AG04449 (cell line): ENCODE data around the gene LIPM.

Experiments
- CTCF ChIA-PET: fragments of 350-600 bp; formaldehyde crosslinking; extraction: SDS; loops from one replicate; lab custom pipeline; 2021; ENCODE audit warnings: antibody characterized with exemption; lab: Yijun Ruan, JAX
- POLR2A ChIA-PET: fragments of 400-600, 350-600 bp; formaldehyde crosslinking; extraction: SDS; loops from one replicate; lab custom pipeline; 2020; ENCODE audit warnings: antibody characterized with exemption, inconsistent platforms; lab: Yijun Ruan, JAX
- DNase-seq: peaks from one replicate; pipeline ENCODE4 v3.0.0-alpha.2; 2010; ENCODE audit warnings: low read depth, low spot score
- H3K4me3 ChIP-seq: 2 replicates; pipeline ENCODE4 v1.5.1; 2011; ENCODE audit warnings: low read depth, mild to moderate bottlenecking, control low read depth, low read length
- CTCF ChIP-seq: IDR thresholded peaks from one replicate; pipeline ENCODE4 v1.5.1; 2011; ENCODE audit warnings: mild to moderate bottlenecking, moderate library complexity, low read length, control low read depth, inconsistent platforms; ENCODE audit not compliant: insufficient read depth; ENCODE audit errors: missing control alignments

The LIPM gene

GRCh38 chr10:88857831-88858230 lies 55.3 kb downstream of the LIPM start:
- DNase-seq: no peak
- no peak overlapping the region for H3K4me3 ChIP-seq
- ChIA-PET CTCF (interaction anchor here (1.0 to 11.9 kb wide), 2 partner anchors 22 to 130 kb away, joined by 3 to 84 read pairs; no protein-coding TSS in a partner anchor), POLR2A (no interaction called here)
- TF ChIP-seq CTCF: no peak

GRCh38 chr10:88858491-88858890 lies 56.0 kb downstream of the LIPM start:
- DNase-seq: no peak
- no peak overlapping the region for H3K4me3 ChIP-seq
- ChIA-PET CTCF (interaction anchor here (1.0 to 11.9 kb wide), 2 partner anchors 23 to 129 kb away, joined by 3 to 84 read pairs; no protein-coding TSS in a partner anchor), POLR2A (no interaction called here)
- no peak for TF ChIP-seq CTCF

- ChIA-PET POLR2A (no interaction called here), CTCF (interaction anchor here (0.9 to 11.9 kb wide), 2 partner anchors 25 to 69 kb away, joined by 3 to 84 read pairs; no protein-coding TSS in a partner anchor)
- TF ChIP-seq CTCF: no peak
- no peak overlapping the region for H3K4me3 ChIP-seq
- no peak for DNase-seq
Measured at GRCh38 chr10:88861036-88861435, 58.5 kb downstream of the LIPM start.

- POLR2A ChIA-PET: no interaction called here
- DNase-seq: no peak
- TF ChIP-seq CTCF: no peak
- no peak overlapping the region for H3K4me3 ChIP-seq
- CTCF ChIA-PET: interaction anchor here (0.8 to 11.9 kb wide), 3 partner anchors 16 to 30 kb away, joined by 3 to 84 read pairs (median 3); no protein-coding TSS in a partner anchor
Measured at GRCh38 chr10:88865281-88865876, 62.8 kb downstream of the LIPM start.

GRCh38 chr10:88866454-88866853 lies 63.9 kb downstream of the LIPM start:
- ChIA-PET CTCF (interaction anchor here (11.9 kb wide), 1 partner anchor 31 kb away, joined by 84 read pairs; no protein-coding TSS in a partner anchor), POLR2A (no interaction called here)
- no peak for TF ChIP-seq CTCF
- no peak for DNase-seq
- H3K4me3 ChIP-seq: no peak overlapping the region

- H3K4me3 ChIP-seq: no peak overlapping the region
- CTCF ChIA-PET: interaction anchor here (0.6 to 2.9 kb wide), 6 partner anchors 10 to 365 kb away, joined by 3 to 19 read pairs (median 4); partner anchors contain the start of genes ANKRD22 and STAMBPL1
- DNase-seq: no peak
- TF ChIP-seq CTCF: no peak
- POLR2A ChIA-PET: no interaction called here
Measured at GRCh38 chr10:88870089-88870488, 67.6 kb downstream of the LIPM start.
